Right lobe of liver (tissue), 6 donors: ENCODE data around the gene CHRM4. TPM values are rescaled to one million over a fixed set of nuclear protein-coding genes. Genes with fewer than 3 reads are reported as not detected.

Source experiments
- ATAC-seq, 4 donors: fragments of 200-7000 bp; cut with Tn5 transposase; one replicate each; pipeline ENCODE4 v1.9.1; 2020; ENCODE audit warnings: mild to moderate bottlenecking in 4 of 4, moderate library complexity in 4 of 4
- DNase-seq, 3 donors: peaks; one replicate each; pipeline ENCODE4 v3.0.0-alpha.2; 2020
- H3K27ac ChIP-seq, 3 donors: fragments of 200-600 bp; one replicate each; pipeline ENCODE4 v1.8.0; 2022
- H3K27me3 ChIP-seq, 2 donors: fragments of 200-600 bp; one replicate each; pipeline ENCODE4 v1.8.0; 2022
- H3K36me3 ChIP-seq, 4 donors: fragments of 200-600 bp; sonication (generic) in 1 of 4; one replicate each; pipeline versions ENCODE4 v1.5.1 to v1.8.0; 2017 to 2022; ENCODE audit warnings: control low read depth in 1 of 4
- H3K4me1 ChIP-seq, 4 donors: fragments of 200-600 bp; sonication (generic) in 1 of 4; one replicate each; pipeline versions ENCODE4 v1.5.1 to v1.8.0; 2017 to 2022; ENCODE audit warnings: control low read depth in 1 of 4
- H3K4me3 ChIP-seq, 3 donors: fragments of 200-600 bp; one replicate each; pipeline ENCODE4 v1.8.0; 2022
- H3K9me3 ChIP-seq, 4 donors: fragments of 200-600 bp; sonication (generic) in 1 of 4; one replicate each; pipeline versions ENCODE4 v1.5.1 to v1.8.0; 2017 to 2022; ENCODE audit warnings: control low read depth in 1 of 4
- POLR2A ChIP-seq: fragments of 450-650 bp; IDR thresholded peaks from one replicate; pipeline ENCODE4 v1.6.1; 2017; ENCODE audit warnings: antibody characterized with exemption, mild to moderate bottlenecking
- WGBS: methylation state at CpG from one replicate; pipeline ENCODE4 v1.1.6; 2018; ENCODE audit warnings: low coverage, low lambda C conversion rate; ENCODE audit not compliant: insufficient coverage; ENCODE audit errors: missing lambda C conversion rate; 5-methylcytosine and 5-hydroxymethylcytosine counted together
- intact Hi-C, 2 donors: fragments of 100-400 bp; cut with DNase I; formaldehyde crosslinking; loops; one replicate each; pipeline versions ENCODE4 v1.11.2 to v1.14.1; 2022
- total RNA-seq, 6 experiments: library from RNA; depleted of rRNA in 2 of 6; stranded (reverse); fragments of >200 nt in 2 of 6; fragmentation: NEBNext Ultra II Directional in 3 of 6; extraction: Animal tissue kit (Norgen Biotek cat#: 25700) in 3 of 6; gene quantifications; one replicate each; pipeline versions ENCODE4 v1.1.0 to v1.2.4, GENCODE V29; 2016 to 2023
- TF ChIP-seq, protein P1 (sequence below), 4 donors: fragments of 200-600 bp in 3 of 4; fragments of 450-650 bp in 1 of 4; IDR thresholded peaks; one replicate each; pipeline versions ENCODE4 v1.5.1 to v1.8.0; 2016 to 2022; ENCODE audit warnings: antibody characterized with exemption in 4 of 4, mild to moderate bottlenecking in 2 of 4
- donor health status: DM: no; HTN: yes; CAD: no.
- donor health status: DM: no; HTN: no; CAD: no.
- donor health status: DM: no; HTN: no; CAD: no.
- donor health status: DM: no; HTN: yes; CAD: no.
- donor health status: DM: no; HTN: yes; CAD: no.

CHRM4 gene
- total RNA-seq, 6 experiments from 2014 or later: not detected

DNA sequence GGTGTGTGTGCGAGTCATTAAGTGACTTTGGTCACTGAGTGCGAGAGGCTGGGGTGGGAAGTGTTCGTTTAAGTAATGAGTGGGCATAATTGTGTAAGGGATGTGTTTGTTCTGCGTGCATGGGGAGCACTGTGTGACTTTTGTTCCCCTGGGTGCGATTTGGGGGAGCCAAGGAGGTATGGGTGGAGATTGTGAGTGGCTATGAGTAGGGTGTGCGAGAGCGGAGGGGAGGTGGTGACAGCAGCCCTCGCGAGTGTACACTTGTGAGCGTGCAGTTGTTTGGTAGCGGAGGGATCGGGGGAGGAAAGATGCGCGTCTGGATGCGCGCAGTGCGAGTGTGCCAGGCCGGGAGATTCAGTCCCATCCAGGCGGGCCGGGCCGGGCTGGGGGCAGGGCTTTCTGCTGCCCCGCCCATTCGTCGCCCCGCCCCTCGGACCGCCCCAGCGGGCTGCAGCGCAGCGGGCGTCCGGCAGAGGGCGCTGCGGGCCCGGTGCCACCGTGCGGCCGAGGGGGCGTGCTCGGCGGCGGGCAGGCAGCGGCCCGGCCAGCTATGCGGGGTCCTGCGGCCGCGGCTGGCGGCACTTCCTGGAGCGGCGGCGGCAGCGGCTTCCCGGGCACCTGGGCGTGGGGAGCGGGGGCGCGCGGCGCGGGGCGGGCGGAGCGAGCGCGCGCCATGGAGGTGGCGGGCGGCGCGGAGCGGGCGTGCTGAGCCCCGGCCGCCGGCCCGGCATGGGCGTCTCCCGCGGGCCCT lies 44.5 kb downstream of the CHRM4 start, which contains the start of gene DGKZ:
Gene DGKZ (plus strand): TSS at position 578 of the 751 bp plus-strand sequence. CDS start 197 bp downstream, outside the sequence.
- peak within 1 kb of the TSS; percentile 71 to 82 (median 75) for H3K4me3 ChIP-seq
- TF ChIP-seq, protein P1, sequence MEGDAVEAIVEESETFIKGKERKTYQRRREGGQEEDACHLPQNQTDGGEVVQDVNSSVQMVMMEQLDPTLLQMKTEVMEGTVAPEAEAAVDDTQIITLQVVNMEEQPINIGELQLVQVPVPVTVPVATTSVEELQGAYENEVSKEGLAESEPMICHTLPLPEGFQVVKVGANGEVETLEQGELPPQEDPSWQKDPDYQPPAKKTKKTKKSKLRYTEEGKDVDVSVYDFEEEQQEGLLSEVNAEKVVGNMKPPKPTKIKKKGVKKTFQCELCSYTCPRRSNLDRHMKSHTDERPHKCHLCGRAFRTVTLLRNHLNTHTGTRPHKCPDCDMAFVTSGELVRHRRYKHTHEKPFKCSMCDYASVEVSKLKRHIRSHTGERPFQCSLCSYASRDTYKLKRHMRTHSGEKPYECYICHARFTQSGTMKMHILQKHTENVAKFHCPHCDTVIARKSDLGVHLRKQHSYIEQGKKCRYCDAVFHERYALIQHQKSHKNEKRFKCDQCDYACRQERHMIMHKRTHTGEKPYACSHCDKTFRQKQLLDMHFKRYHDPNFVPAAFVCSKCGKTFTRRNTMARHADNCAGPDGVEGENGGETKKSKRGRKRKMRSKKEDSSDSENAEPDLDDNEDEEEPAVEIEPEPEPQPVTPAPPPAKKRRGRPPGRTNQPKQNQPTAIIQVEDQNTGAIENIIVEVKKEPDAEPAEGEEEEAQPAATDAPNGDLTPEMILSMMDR (IDR thresholded peaks at IDR 0.05): peak; percentile 69 to 100 (median 86)
- TF ChIP-seq POLR2A: peak; percentile 50
- H3K9me3 ChIP-seq: no peaks in the 10 kb centered on the region
- peaks cover 0 to 14% (median 5%) of the 10 kb centered on the region in 4 donors for H3K4me1 ChIP-seq
- 42% methylated on average over 9 of the region's 80 CpGs for WGBS
- no peaks in the 10 kb centered on the region for H3K36me3 ChIP-seq
- peak; percentile 88 to 91 (median 90) for DNase-seq
- intact Hi-C loops: no loop called here
- peak; percentile 86 to 94 (median 90) for ATAC-seq
- peak within 1 kb of the TSS in 2 of 3 donors; percentile 10 to 63 for H3K27ac ChIP-seq
- H3K27me3 ChIP-seq: no peaks in the 10 kb centered on the region

DNA sequence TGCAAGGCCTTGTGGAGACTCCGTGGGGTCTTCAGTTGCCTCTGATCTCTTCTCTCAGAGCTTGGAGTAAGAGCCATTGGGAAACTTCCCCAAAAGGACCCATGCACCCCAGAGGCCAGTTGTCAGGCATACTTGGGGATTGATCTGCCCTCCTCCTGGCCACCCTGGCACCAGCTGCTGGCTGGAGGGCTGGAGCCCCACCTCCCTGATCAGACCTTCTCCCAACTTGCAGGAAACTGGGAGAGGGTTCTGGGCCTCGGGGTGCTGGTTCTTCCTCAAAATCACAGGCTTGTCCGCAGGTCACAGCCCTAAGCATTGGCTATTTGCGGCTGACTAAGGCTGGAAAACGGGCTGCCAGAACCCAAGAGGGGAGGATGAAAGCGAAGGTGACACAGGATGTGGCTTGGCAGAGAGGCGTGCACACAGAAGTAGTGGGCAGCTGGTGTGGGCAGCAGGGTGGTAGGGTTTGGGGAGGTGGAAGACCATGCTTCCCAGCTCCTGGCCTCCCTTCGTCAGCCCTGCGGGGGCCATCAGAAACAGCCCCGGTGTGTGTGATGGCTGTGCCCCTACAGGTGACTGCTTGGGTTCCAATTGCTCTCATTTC lies 45.6 kb downstream of the CHRM4 start:
- intact Hi-C loops: no loop called here
- Histone ChIP-seq H3K27ac (peak overlapping the region; percentile 36 to 63 (median 49)), H3K9me3 (no peaks in the 10 kb centered on the region), H3K27me3 (no peaks in the 10 kb centered on the region), H3K36me3 (no peaks in the 10 kb centered on the region), H3K4me3 (peak overlapping the region; percentile 13 to 71 (median 38)), H3K4me1 (peaks cover 0 to 14% (median 5%) of the 10 kb centered on the region in 4 donors)
- ATAC-seq: no peak
- no peak for TF ChIP-seq POLR2A
- TF ChIP-seq, protein P1 (IDR thresholded peaks at IDR 0.05): no peak
- no peak for DNase-seq
- 49% methylated on average over 5 of the region's 10 CpGs for WGBS

DNA sequence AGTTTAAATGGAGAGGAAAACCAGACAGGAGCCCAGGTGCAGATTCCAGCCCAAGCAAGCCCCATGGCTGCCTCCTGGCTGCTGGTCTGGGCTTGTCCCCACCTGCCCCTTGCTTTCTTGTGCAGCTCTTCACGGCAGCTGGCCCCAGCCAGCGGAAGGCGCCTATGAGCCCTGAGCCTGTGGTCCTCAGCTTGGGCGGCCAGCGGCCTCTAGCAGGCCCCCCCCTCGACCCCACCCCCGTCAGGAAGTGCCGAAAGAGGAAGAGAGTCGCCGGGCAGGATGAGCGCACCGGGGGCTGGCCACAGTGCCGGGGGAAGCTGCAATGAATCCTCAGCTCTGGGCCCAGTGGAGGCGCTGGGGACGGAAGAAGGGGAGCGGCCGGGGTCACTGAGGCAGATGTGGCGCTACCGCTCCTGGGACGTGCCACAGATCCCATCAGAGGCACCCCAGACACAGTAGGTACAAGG lies 46.4 kb downstream of the CHRM4 start:
- H3K27ac ChIP-seq: peak overlapping the region; percentile 36 to 63 (median 49)
- intact Hi-C loops: no loop called here
- peak; percentile 70 to 78 (median 78) for DNase-seq
- no peaks in the 10 kb centered on the region for H3K27me3 ChIP-seq
- peak overlapping the region; percentile 13 to 71 (median 38) for H3K4me3 ChIP-seq
- TF ChIP-seq POLR2A: peak; percentile 32
- TF ChIP-seq, protein P1 (IDR thresholded peaks at IDR 0.05): no peak
- peaks cover 0 to 14% (median 5%) of the 10 kb centered on the region in 4 donors for H3K4me1 ChIP-seq
- H3K9me3 ChIP-seq: no peaks in the 10 kb centered on the region
- H3K36me3 ChIP-seq: no peaks in the 10 kb centered on the region
- WGBS: no CpG with 5 or more reads among the region's 20 CpGs
- peak; percentile 23 to 50 (median 40) for ATAC-seq

DNA sequence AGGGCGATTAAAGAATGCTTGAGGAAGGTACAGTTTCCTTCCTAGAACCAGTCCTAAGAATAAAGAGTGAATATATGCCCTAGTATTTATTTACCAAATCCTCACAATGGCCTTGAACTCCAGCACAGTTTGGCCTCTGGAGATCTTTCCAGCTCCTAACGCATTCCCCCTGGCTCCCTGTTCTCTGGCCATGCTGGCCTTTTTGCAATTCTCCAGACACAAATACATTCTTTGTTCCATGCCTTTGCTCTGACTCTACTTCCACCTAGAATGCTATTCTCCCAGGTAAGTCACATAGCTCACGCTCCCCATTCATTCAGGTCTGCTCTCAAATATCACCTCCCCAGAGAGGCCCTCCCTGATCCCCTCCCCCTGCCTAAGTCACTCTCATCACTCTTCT lies 48.1 kb downstream of the CHRM4 start:
- H3K36me3 ChIP-seq: no peaks in the 10 kb centered on the region
- intact Hi-C loops: no loop called here
- DNase-seq: no peak
- WGBS: 57% methylated on average over 3 of the region's 3 CpGs
- ATAC-seq: no peak
- H3K9me3 ChIP-seq: no peaks in the 10 kb centered on the region
- no peaks in the 10 kb centered on the region for H3K27me3 ChIP-seq
- TF ChIP-seq POLR2A: no peak
- TF ChIP-seq, protein P1 (IDR thresholded peaks at IDR 0.05): no peak
- H3K27ac ChIP-seq: no peak overlapping the region
- H3K4me3 ChIP-seq: no peak overlapping the region
- H3K4me1 ChIP-seq: peaks cover 0 to 7% (median 2%) of the 10 kb centered on the region in 4 donors
